Subcutaneous adipose tissue (tissue), 4 donors: Measurements from ENCODE around the gene AMHR2. TPM values are rescaled to one million over a fixed set of nuclear protein-coding genes. Genes with fewer than 3 reads are reported as not detected.

Experiments
- total RNA-seq, 4 donors: library from RNA; depleted of rRNA; stranded (reverse); fragments of >200 nt; gene quantifications; one replicate each; pipeline ENCODE4 v1.1.0, GENCODE V29; 2016
- TF ChIP-seq, protein P1 (sequence below): fragments of 450-650 bp; IDR thresholded peaks from one replicate; pipeline ENCODE4 v1.5.1; 2016; ENCODE audit warnings: low read depth, mild to moderate bottlenecking, control low read depth, antibody characterized with exemption, moderate library complexity

Gene AMHR2
- total RNA-seq, 4 donors from 2014 or later, result 0.22 TPM; not detected in 3

DNA sequence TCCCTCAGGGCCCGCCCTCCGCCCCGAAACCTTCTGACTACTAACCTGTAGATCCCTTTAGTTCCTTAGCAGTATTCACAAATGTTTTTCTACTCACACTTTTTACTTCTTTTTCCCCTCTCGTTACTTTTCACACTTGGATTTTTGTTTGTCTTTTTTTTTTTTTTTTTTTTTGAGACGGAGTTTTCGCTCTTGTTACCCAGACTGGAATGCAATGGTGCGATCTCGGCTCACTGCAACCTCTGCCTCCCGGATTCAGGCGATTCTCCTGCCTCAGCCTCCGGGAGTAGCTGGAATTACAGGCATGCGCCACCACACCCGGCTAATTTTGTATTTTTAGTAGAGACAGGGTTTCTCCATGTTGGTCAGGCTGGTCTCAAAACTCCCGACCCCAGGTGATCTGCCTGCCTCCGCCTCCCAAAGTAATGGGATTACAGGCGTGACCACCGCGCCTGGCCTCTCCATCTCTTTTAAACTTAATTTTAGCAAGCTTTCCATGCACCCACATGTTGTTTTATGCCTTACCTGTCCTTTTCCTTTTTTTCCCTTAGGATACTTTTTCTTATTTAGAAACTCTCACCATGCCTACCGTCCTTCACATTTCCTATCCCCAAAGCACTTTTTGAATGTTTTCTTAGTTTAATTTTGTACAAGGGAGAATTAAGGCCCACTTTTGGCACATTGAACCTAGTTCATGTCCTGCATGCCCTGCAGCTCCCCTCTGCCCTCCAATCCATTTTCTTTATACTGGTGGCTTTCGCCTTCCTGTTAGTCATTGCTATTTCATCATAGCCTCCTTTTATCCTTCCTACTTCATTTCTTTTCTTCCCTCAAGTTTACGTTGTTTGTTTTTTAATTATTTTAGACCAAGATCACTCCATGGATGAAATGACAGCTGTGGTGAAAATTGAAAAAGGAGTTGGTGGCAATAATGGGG lies 42.6 kb upstream of the AMHR2 start:
- TF ChIP-seq, protein P1, sequence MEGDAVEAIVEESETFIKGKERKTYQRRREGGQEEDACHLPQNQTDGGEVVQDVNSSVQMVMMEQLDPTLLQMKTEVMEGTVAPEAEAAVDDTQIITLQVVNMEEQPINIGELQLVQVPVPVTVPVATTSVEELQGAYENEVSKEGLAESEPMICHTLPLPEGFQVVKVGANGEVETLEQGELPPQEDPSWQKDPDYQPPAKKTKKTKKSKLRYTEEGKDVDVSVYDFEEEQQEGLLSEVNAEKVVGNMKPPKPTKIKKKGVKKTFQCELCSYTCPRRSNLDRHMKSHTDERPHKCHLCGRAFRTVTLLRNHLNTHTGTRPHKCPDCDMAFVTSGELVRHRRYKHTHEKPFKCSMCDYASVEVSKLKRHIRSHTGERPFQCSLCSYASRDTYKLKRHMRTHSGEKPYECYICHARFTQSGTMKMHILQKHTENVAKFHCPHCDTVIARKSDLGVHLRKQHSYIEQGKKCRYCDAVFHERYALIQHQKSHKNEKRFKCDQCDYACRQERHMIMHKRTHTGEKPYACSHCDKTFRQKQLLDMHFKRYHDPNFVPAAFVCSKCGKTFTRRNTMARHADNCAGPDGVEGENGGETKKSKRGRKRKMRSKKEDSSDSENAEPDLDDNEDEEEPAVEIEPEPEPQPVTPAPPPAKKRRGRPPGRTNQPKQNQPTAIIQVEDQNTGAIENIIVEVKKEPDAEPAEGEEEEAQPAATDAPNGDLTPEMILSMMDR, result no peak

DNA sequence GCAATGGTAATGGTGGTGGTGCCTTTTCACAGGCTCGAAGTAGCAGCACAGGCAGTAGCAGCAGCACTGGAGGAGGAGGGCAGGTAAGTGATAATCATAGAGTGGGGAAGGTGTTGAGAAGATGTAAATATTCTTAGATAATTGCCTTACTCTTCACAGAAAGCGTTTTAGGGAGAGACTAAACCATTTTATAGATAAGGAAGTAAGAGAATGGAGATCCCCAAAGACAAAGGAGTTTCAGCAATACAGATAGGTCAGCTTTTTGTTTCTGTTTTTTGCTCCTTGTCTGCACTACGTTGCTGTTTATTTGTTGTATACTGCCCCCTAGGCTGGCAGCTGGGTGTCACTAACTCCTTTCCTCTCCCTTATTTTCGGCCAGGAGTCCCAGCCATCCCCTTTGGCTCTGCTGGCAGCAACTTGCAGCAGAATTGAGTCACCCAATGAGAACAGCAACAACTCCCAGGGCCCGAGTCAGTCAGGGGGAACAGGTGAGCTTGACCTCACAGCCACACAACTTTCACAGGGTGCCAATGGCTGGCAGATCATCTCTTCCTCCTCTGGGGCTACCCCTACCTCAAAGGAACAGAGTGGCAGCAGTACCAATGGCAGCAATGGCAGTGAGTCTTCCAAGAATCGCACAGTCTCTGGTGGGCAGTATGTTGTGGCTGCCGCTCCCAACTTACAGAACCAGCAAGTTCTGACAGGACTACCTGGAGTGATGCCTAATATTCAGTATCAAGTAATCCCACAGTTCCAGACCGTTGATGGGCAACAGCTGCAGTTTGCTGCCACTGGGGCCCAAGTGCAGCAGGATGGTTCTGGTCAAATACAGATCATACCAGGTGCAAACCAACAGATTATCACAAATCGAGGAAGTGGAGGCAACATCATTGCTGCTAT lies 41.7 kb upstream of the AMHR2 start:
- TF ChIP-seq, protein P1, result no peak

DNA sequence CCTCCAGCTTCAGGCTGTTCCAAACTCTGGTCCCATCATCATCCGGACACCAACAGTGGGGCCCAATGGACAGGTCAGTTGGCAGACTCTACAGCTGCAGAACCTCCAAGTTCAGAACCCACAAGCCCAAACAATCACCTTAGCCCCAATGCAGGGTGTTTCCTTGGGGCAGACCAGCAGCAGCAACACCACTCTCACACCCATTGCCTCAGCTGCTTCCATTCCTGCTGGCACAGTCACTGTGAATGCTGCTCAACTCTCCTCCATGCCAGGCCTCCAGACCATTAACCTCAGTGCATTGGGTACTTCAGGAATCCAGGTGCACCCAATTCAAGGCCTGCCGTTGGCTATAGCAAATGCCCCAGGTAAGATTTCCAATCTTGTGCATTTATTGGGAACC lies 40.4 kb upstream of the AMHR2 start:
- TF ChIP-seq, protein P1, result no peak

DNA sequence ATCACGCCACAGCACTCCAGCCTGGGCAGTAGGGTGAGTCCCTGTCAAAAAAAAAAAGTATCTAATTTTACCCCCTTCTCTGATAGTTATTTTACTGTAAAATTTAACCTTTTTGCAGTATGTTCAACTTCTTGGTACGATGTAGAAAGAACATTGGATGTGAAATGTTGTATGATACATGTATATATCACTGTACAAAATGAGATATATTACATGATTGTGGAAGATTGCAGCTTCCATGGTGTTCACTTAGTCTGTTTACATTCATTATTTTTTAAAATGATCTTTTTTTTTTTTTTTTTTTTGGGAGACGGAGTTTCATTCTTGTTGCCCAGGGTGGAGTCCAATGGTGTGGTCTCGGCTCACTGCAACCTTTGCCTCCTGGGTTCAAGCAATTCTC lies 34.7 kb upstream of the AMHR2 start:
- TF ChIP-seq, protein P1, result no peak

DNA sequence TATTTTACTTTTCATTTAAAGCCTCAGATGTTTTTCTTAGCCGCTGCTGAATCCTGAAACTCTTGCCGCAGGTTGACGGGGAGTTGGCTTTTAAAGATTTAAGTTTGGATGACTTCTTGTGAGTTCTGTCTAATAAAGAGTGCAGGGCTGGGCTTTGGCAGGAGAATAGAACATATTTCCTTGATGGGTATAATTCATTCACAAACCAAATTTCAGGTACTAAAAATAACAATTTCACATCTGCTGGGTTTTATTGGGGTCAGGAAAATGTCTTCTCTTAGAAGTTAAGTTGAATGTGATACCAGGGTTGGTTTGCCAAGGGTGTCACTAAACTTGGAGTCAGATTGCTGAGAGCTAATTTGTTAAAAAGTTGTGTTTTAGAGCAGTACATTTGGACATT lies 34.0 kb upstream of the AMHR2 start:
- TF ChIP-seq, protein P1, result no peak

DNA sequence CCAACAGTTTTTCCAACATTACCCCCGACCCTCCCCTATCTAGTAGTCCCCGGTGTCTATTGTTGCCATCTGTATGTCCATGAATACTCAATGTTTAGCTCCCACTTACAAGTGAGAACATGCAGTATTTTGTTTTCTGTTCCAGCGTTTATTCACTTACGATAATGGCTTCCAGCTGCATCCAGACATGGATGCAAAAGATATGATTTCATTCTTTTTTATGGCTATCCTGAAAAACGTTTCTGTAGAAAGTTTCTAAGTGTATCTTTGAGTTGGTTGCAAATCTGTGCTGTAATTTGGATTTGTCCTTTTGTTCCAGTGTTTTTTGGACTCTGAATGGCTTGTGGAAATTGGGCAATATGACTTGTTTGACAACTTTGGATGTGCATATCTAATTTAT lies 31.9 kb upstream of the AMHR2 start:
- TF ChIP-seq, protein P1, result no peak

DNA sequence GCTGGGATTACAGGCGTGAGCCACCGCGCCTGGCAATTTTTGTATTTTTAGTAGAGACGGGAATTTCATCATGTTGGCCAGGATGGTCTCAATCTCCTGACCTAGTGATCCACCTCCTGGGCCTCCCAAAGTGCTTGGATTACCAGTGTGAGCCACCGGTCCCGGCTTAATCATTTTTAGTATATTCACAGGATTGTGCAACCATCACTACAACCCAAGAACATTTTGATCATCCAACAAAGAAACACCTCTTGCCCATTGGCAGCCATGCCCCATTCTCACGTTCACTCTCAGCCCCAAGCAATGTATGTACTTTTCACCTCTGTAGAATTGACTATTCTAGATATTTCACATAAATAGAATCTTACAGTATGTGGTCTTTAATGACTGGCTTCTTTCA lies 23.8 kb upstream of the AMHR2 start:
- TF ChIP-seq, protein P1, result no peak
